ENCODE results near the gene DCUN1D2. TPM values are rescaled to one million over a fixed set of nuclear protein-coding genes. Genes with fewer than 3 reads are reported as not detected.

DCUN1D2 gene
- total RNA-seq, 2 experiments from 2014 or later, result 9.2 to 16.5 TPM

GRCh38 chr13:113489171-113489548 lies 1.4 kb downstream of the DCUN1D2 start:
- peaks cover 42% of the 10 kb centered on the region for H3K4me1 ChIP-seq (ENCODE audit: insufficient read depth, low read length, poor library complexity, severe bottlenecking)
- no peak for DNase-seq (ENCODE audit: low spot score)
- no peak overlapping the region for H3K27ac ChIP-seq (ENCODE audit: low read depth, low read length, poor library complexity, severe bottlenecking)
- CTCF ChIA-PET (ENCODE audit: unreplicated experiment), result no interaction called here
- H3K79me2 ChIP-seq (ENCODE audit: insufficient read depth, low read depth, low read length), result peaks cover 35% of the 10 kb centered on the region
- H4K20me1 ChIP-seq (ENCODE audit: insufficient read depth, low read length), result peaks cover 32% of the 10 kb centered on the region; the same call in 1 of the 2 replicates
- H3K4me3 ChIP-seq (ENCODE audit: low read depth, low read length, poor library complexity, severe bottlenecking), result peak overlapping the region; percentile 82
- intact Hi-C loops (cut with micrococcal nuclease; ENCODE audit: unreplicated experiment), result no loop called here
- BruUV-seq (replicated peaks), result no TSS peak
- peak overlapping the region; percentile 100 for H3K4me2 ChIP-seq (ENCODE audit: low read length)
- no peak overlapping the region for H2AFZ ChIP-seq (ENCODE audit: low read length)
- no peaks in the 10 kb centered on the region for H3K36me3 ChIP-seq (ENCODE audit: insufficient read depth, low read length)
- TF ChIP-seq CTCF (conservative IDR thresholded peaks at IDR 0.05; ENCODE audit: low read length), result 0 out of 2 replicates have a peak, but pooled peaks have one; percentile 18
- TF ChIP-seq EZH2phosphoT487 (IDR thresholded peaks at IDR 0.05; ENCODE audit: borderline replicate concordance, low read depth, low read length), result no peak
- POLR2A ChIA-PET, result interaction anchor here (0.8 kb wide), 1 partner anchor 15 kb away, joined by 4 read pairs; no protein-coding TSS in a partner anchor
- H3K9me2 ChIP-seq (ENCODE audit: insufficient read depth, low read length), result no peaks in the 10 kb centered on the region
- no peaks in the 10 kb centered on the region for H3K9me3 ChIP-seq (ENCODE audit: low read length)

- TF ChIP-seq CTCF (conservative IDR thresholded peaks at IDR 0.05; ENCODE audit: low read length) (no peak), EZH2phosphoT487 (IDR thresholded peaks at IDR 0.05; ENCODE audit: borderline replicate concordance, low read depth, low read length) (no peak)
Measured at GRCh38 chr13:113488283-113488682, 2.2 kb downstream of the DCUN1D2 start.

GRCh38 chr13:113486698-113487097 lies 3.8 kb downstream of the DCUN1D2 start:
- Histone ChIP-seq H3K4me2 (ENCODE audit: low read length) (peak overlapping the region; percentile 48), H3K9me2 (ENCODE audit: insufficient read depth, low read length) (no peaks in the 10 kb centered on the region), H3K4me1 (ENCODE audit: insufficient read depth, low read length, poor library complexity, severe bottlenecking) (peaks cover 26% of the 10 kb centered on the region), H3K36me3 (ENCODE audit: insufficient read depth, low read length) (no peaks in the 10 kb centered on the region), H3K4me3 (ENCODE audit: low read depth, low read length, poor library complexity, severe bottlenecking) (no peak overlapping the region), H3K79me2 (ENCODE audit: insufficient read depth, low read depth, low read length) (peaks cover 39% of the 10 kb centered on the region), H3K9me3 (ENCODE audit: low read length) (no peaks in the 10 kb centered on the region), H2AFZ (ENCODE audit: low read length) (no peak overlapping the region), H4K20me1 (ENCODE audit: insufficient read depth, low read length) (peaks cover 32% of the 10 kb centered on the region; the same call in 1 of the 2 replicates), H3K27ac (ENCODE audit: low read depth, low read length, poor library complexity, severe bottlenecking) (no peak overlapping the region)
- no peak for DNase-seq (ENCODE audit: low spot score)
- no TSS peak for BruUV-seq (replicated peaks)
- intact Hi-C loops (cut with micrococcal nuclease; ENCODE audit: unreplicated experiment), result no loop called here
- TF ChIP-seq CTCF (conservative IDR thresholded peaks at IDR 0.05; ENCODE audit: low read length) (no peak), EZH2phosphoT487 (IDR thresholded peaks at IDR 0.05; ENCODE audit: borderline replicate concordance, low read depth, low read length) (no peak)
- POLR2A ChIA-PET, result interaction anchor here (0.6 kb wide), 2 partner anchors 24 to 792 kb away, joined by 3 to 6 read pairs; no protein-coding TSS in a partner anchor
- CTCF ChIA-PET (ENCODE audit: unreplicated experiment), result no interaction called here

More at GRCh38 chr13:113488283-113488682, 2.2 kb downstream of the DCUN1D2 start:
- Histone ChIP-seq H3K36me3 (ENCODE audit: insufficient read depth, low read length) (no peaks in the 10 kb centered on the region), H2AFZ (ENCODE audit: low read length) (no peak overlapping the region), H3K4me3 (ENCODE audit: low read depth, low read length, poor library complexity, severe bottlenecking) (peak overlapping the region; percentile 82), H3K9me3 (ENCODE audit: low read length) (no peaks in the 10 kb centered on the region), H4K20me1 (ENCODE audit: insufficient read depth, low read length) (peaks cover 32% of the 10 kb centered on the region; the same call in 1 of the 2 replicates), H3K79me2 (ENCODE audit: insufficient read depth, low read depth, low read length) (peaks cover 35% of the 10 kb centered on the region), H3K4me2 (ENCODE audit: low read length) (peak overlapping the region; percentile 100), H3K4me1 (ENCODE audit: insufficient read depth, low read length, poor library complexity, severe bottlenecking) (peaks cover 36% of the 10 kb centered on the region), H3K27ac (ENCODE audit: low read depth, low read length, poor library complexity, severe bottlenecking) (no peak overlapping the region), H3K9me2 (ENCODE audit: insufficient read depth, low read length) (no peaks in the 10 kb centered on the region)
- BruUV-seq (replicated peaks), result no TSS peak
- ChIA-PET POLR2A (interaction anchor here (0.6 kb wide), 1 partner anchor 49 kb away, joined by 3 read pairs; no protein-coding TSS in a partner anchor), CTCF (ENCODE audit: unreplicated experiment) (no interaction called here)
- DNase-seq (ENCODE audit: low spot score), result no peak
- intact Hi-C loops (cut with micrococcal nuclease; ENCODE audit: unreplicated experiment), result no loop called here
